SJSA1 (cell line): ENCODE data around the gene TAF4. TPM values are rescaled to one million over a fixed set of nuclear protein-coding genes. Genes with fewer than 3 reads are reported as not detected.
A peak's percentile ranks its signal among the peaks of the same experiment; 100 is the strongest.

Source experiments
- DNase-seq, 2 experiments: peaks; one replicate each; pipeline ENCODE4 v3.0.0-alpha.2; 2015 to 2020; ENCODE audit warnings: low spot score in 2 of 2, low read depth in 1 of 2
- H3K27ac ChIP-seq: fragments of 250-450 bp; sonication (Bioruptor Pico); 2 replicates; pipeline ENCODE4 v1.5.1; 2020; ENCODE audit warnings: mild to moderate bottlenecking, moderate library complexity
- H3K27me3 ChIP-seq: fragments of 250-450 bp; sonication (Bioruptor Pico); replicated peaks from 2 replicates; pipeline ENCODE4 v1.5.1; 2020; ENCODE audit warnings: mild to moderate bottlenecking, moderate library complexity
- H3K36me3 ChIP-seq: fragments of 250-450 bp; sonication (Bioruptor Pico); 2 replicates; pipeline ENCODE4 v1.5.1; 2020; ENCODE audit warnings: mild to moderate bottlenecking
- H3K4me1 ChIP-seq: fragments of 250-450 bp; sonication (Bioruptor Pico); replicated peaks from 2 replicates; pipeline ENCODE4 v1.6.1; 2021; ENCODE audit warnings: mild to moderate bottlenecking
- H3K4me3 ChIP-seq: fragments of 250-450 bp; sonication (Bioruptor Pico); 2 replicates; pipeline ENCODE4 v1.5.1; 2020; ENCODE audit warnings: mild to moderate bottlenecking
- H3K9me3 ChIP-seq: fragments of 250-450 bp; sonication (Bioruptor Pico); replicated peaks from 2 replicates; pipeline ENCODE4 v1.5.1; 2020; ENCODE audit warnings: mild to moderate bottlenecking
- total RNA-seq: library from RNA; depleted of rRNA; stranded (reverse); fragments of >200 nt; shearing (Covaris generic); gene quantifications from 2 replicates; pipeline ENCODE4 v1.2.3, GENCODE V29; 2014

The TAF4 gene
- total RNA-seq, 1 experiment from 2014 or later: 7.1 TPM

- Histone ChIP-seq H3K27ac (no peak overlapping the region), H3K4me1 (no peaks in the 10 kb centered on the region), H3K4me3 (no peak overlapping the region), H3K36me3 (no peaks in the 10 kb centered on the region), H3K27me3 (peaks cover 25% of the 10 kb centered on the region), H3K9me3 (no peaks in the 10 kb centered on the region)
- peak in 1 of 2 experiments; percentile 41 for DNase-seq
Observed at GRCh38 chr20:61958773-61959700, 106.6 kb downstream of the TAF4 start.

- peaks cover 18% of the 10 kb centered on the region for H3K27me3 ChIP-seq
- H3K27ac ChIP-seq: no peak overlapping the region
- no peak for DNase-seq
Observed at GRCh38 chr20:61957961-61958715, 107.5 kb downstream of the TAF4 start.

GRCh38 chr20:61956396-61957342, 109.0 kb downstream of the TAF4 start:
- no peaks in the 10 kb centered on the region for H3K36me3 ChIP-seq
- no peaks in the 10 kb centered on the region for H3K4me1 ChIP-seq
- H3K9me3 ChIP-seq: no peaks in the 10 kb centered on the region
- no peak overlapping the region for H3K4me3 ChIP-seq
- no peak for DNase-seq
- H3K27me3 ChIP-seq: peaks cover 14% of the 10 kb centered on the region
- H3K27ac ChIP-seq: no peak overlapping the region

More at GRCh38 chr20:61957961-61958715, 107.5 kb downstream of the TAF4 start:
- Histone ChIP-seq H3K36me3 (no peaks in the 10 kb centered on the region), H3K4me1 (no peaks in the 10 kb centered on the region), H3K4me3 (no peak overlapping the region), H3K9me3 (no peaks in the 10 kb centered on the region)

DNA sequence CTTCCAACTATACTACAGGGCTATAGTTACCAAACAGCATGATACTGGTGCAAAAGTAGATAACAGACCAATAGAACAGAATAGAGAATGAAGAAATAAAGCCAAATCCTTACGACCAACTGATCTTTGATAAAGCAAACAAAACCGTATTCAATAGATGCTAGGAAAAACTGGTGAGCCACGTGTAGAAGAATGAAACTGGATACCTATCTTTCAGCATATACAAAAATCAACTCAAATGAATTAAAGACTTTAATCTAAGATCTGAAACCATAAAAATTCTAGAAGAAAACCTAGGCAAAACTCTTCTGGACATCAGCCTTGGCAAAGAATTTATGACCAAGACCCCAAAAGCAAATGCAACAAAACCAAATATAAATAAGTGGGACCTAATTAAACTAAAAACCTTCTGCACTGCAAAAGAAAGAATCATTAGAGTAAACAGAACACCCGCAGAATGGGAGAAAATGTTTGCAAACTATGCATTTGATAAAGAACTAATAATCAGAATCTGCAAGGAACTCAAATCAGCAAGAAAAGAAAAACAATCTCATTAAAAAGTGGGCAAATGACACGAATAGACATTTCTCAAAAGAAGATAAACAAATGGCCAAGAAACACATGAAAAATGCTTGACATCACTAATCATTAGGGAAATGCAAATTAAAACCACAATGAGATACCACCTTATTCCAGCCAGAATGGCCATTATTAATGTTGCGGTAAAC, 109.8 kb downstream of the TAF4 start:
- Histone ChIP-seq H3K36me3 (no peaks in the 10 kb centered on the region), H3K27me3 (peaks cover 14% of the 10 kb centered on the region), H3K4me3 (no peak overlapping the region), H3K9me3 (no peaks in the 10 kb centered on the region), H3K4me1 (no peaks in the 10 kb centered on the region), H3K27ac (no peak overlapping the region)
- no peak for DNase-seq

- Histone ChIP-seq H3K4me1 (no peaks in the 10 kb centered on the region), H3K27ac (no peak overlapping the region), H3K4me3 (no peak overlapping the region), H3K27me3 (peaks cover 14% of the 10 kb centered on the region), H3K36me3 (no peaks in the 10 kb centered on the region), H3K9me3 (no peaks in the 10 kb centered on the region)
- peak in 1 of 2 experiments; percentile 31 for DNase-seq
Observed at GRCh38 chr20:61954276-61955021, 111.2 kb downstream of the TAF4 start.

GRCh38 chr20:61953037-61954021, 112.4 kb downstream of the TAF4 start:
- peaks cover 14% of the 10 kb centered on the region for H3K27me3 ChIP-seq
- H3K9me3 ChIP-seq: no peaks in the 10 kb centered on the region

DNA sequence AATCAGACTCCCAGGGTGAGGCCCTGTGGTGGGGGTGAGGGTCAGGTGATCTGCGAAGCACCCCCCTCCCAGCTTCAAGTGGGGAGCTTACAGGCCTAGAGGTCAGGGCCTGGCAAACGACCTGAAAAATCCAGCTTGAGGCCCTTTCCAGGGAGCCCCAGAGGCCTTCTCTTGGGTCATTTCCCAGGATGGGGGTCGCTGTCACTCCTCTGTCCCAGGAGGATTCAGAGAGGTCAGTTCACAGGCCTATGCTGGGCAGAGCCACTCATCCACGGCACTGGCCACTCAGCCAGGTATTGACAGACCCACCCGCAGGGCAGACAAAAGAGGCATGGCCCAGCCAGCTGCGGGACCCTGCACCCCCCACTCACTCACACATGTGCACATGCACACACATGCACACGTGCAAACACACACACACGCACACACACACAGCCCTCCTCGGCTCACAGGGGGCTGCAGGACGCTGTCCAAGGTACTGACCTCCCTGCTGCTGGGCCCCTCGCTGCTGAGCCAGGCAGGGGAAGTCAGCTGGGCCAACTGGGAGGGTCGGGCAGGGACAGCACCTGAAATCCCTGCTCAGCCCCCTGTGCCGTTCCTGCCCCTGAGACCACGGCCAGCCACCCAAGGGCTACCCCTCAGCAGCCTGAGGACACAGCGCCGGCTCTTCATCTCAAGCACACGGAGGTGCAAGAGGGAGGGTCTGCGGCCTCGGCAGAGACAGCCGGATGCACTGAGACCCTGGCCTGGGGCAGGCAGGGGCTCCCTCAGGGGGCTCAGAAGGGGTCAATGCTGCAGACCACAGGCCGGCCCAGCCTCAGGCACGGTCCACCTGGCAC, 113.8 kb downstream of the TAF4 start:
- DNase-seq: peak in 1 of 2 experiments; percentile 40
- no peaks in the 10 kb centered on the region for H3K9me3 ChIP-seq
- H3K4me3 ChIP-seq: no peak overlapping the region
- H3K27me3 ChIP-seq: peaks cover 14% of the 10 kb centered on the region
- no peaks in the 10 kb centered on the region for H3K36me3 ChIP-seq
- H3K4me1 ChIP-seq: no peaks in the 10 kb centered on the region
- H3K27ac ChIP-seq: no peak overlapping the region

More at GRCh38 chr20:61953037-61954021, 112.4 kb downstream of the TAF4 start:
- DNase-seq: peak in 1 of 2 experiments; percentile 34
- Histone ChIP-seq H3K27ac (no peak overlapping the region), H3K36me3 (no peaks in the 10 kb centered on the region), H3K4me3 (no peak overlapping the region), H3K4me1 (no peaks in the 10 kb centered on the region)

GRCh38 chr20:61950641-61951071, 115.0 kb downstream of the TAF4 start:
- H3K27ac ChIP-seq: no peak overlapping the region
- H3K36me3 ChIP-seq: no peaks in the 10 kb centered on the region
- H3K27me3 ChIP-seq: 0 out of 2 replicates have a peak, but pooled peaks cover 5% of the 10 kb centered on the region
- no peaks in the 10 kb centered on the region for H3K4me1 ChIP-seq
- no peaks in the 10 kb centered on the region for H3K9me3 ChIP-seq
- no peak overlapping the region for H3K4me3 ChIP-seq
- DNase-seq: peak in 1 of 2 experiments; percentile 19

GRCh38 chr20:61949714-61950640, 115.7 kb downstream of the TAF4 start:
- peak in 1 of 2 experiments; percentile 40 for DNase-seq

GRCh38 chr20:61949363-61949713, 116.3 kb downstream of the TAF4 start:
- no peaks in the 10 kb centered on the region for H3K9me3 ChIP-seq
- no peak overlapping the region for H3K27ac ChIP-seq
- no peaks in the 10 kb centered on the region for H3K36me3 ChIP-seq
- no peak overlapping the region for H3K4me3 ChIP-seq
- DNase-seq: peak in 1 of 2 experiments; percentile 36
- H3K27me3 ChIP-seq: no peaks in the 10 kb centered on the region
- H3K4me1 ChIP-seq: no peaks in the 10 kb centered on the region

More at GRCh38 chr20:61949714-61950640, 115.7 kb downstream of the TAF4 start:
- H3K36me3 ChIP-seq: no peaks in the 10 kb centered on the region
- H3K4me3 ChIP-seq: no peak overlapping the region
- no peaks in the 10 kb centered on the region for H3K9me3 ChIP-seq
- H3K27ac ChIP-seq: no peak overlapping the region
- H3K27me3 ChIP-seq: 0 out of 2 replicates have a peak, but pooled peaks cover 4% of the 10 kb centered on the region
- H3K4me1 ChIP-seq: no peaks in the 10 kb centered on the region
